Ovary (tissue), 9 donors: Measurements from ENCODE around the gene COPS9. TPM values are rescaled to one million over a fixed set of nuclear protein-coding genes. Genes with fewer than 3 reads are reported as not detected.
A peak's percentile ranks its signal among the peaks of the same experiment; 100 is the strongest.

Experiments used
- DNase-seq, 5 donors: peaks; one replicate each; pipeline ENCODE4 v3.0.0-alpha.2; 2019 to 2020
- H3K27ac ChIP-seq, 2 donors: fragments of 200-600 bp; one replicate each; pipeline versions ENCODE4 v1.5.1 to v1.8.0; 2019 to 2022
- H3K27me3 ChIP-seq: fragments of 200-600 bp; one replicate; pipeline ENCODE4 v1.8.0; 2022
- H3K36me3 ChIP-seq: fragments of 200-600 bp; sonication (generic); one replicate; pipeline ENCODE4 v1.5.1; 2019
- H3K4me1 ChIP-seq: one replicate; pipeline ENCODE4 v1.8.1; 2013; ENCODE audit warnings: mild to moderate bottlenecking, moderate library complexity; ENCODE audit not compliant: insufficient read depth
- H3K4me3 ChIP-seq: fragments of 200-600 bp; sonication (generic); one replicate; pipeline ENCODE4 v1.5.1; 2017
- H3K9me3 ChIP-seq, 2 donors: fragments of 200-600 bp in 1 of 2; sonication (generic) in 1 of 2; one replicate each; pipeline versions ENCODE4 v1.5.1 to v1.8.1; 2013 to 2019; ENCODE audit warnings: mild to moderate bottlenecking in 1 of 2, moderate library complexity in 1 of 2
- CTCF ChIP-seq, 3 donors: fragments of 450-650 bp in 2 of 3; fragments of 200-600 bp in 1 of 3; IDR thresholded peaks; one replicate each; pipeline versions ENCODE4 v1.5.1 to v1.8.0; 2016 to 2022; ENCODE audit warnings: antibody characterized with exemption in 3 of 3, mild to moderate bottlenecking in 1 of 3
- EP300 ChIP-seq: sonication (generic); formaldehyde crosslinking; IDR thresholded peaks from one replicate; pipeline ENCODE4 v1.6.1; 2017; ENCODE audit warnings: antibody characterized with exemption
- POLR2A ChIP-seq: fragments of 450-650 bp; IDR thresholded peaks from one replicate; pipeline ENCODE4 v1.6.1; 2017; ENCODE audit warnings: antibody characterized with exemption, mild to moderate bottlenecking, moderate library complexity
- WGBS, 3 donors: extraction: QIAGEN DNeasy Blood & Tissue Kit in 1 of 3; methylation state at CpG; one replicate each; pipeline versions ENCODE4 v1.1.5 to v1.1.7; 2013 to 2017; 5-methylcytosine and 5-hydroxymethylcytosine counted together
- intact Hi-C, 4 donors: fragments of 100-400 bp; cut with DNase I; formaldehyde crosslinking; loops; one replicate each; pipeline versions ENCODE4 v1.11.0 to v1.15.1; 2022 to 2023
- polyA plus RNA-seq, 2 donors: library from polyadenylated mRNA; stranded (reverse); fragments of 200-250 nt in 1 of 2; fragments of 350-450 nt in 1 of 2; fragmentation: Illumina TruSeq in 1 of 2; extraction: RNeasy Lipid Tissue Mini Kit (QIAGEN cat#74804) in 1 of 2; gene quantifications; one replicate each; pipeline ENCODE4 v1.2.3, GENCODE V29; 2013 to 2014
- total RNA-seq, 7 donors: library from RNA; depleted of rRNA in 2 of 7; stranded (reverse); fragments of >200 nt in 2 of 7; fragmentation: NEBNext Ultra II Directional in 3 of 7; extraction: Animal tissue kit (Norgen Biotek cat#: 25700) in 3 of 7; gene quantifications; one replicate each; pipeline versions ENCODE4 v1.1.0 to v1.2.4, GENCODE V29; 2016 to 2023
- donor health status: DM: no; HTN: no; CAD: no; lungs with moderate emphysema.
- donor health status: DM: no; HTN: no; CAD: no.
- donor health status: Bipolar disorder and iron deficiency.
- donor health status: DM: yes; HTN: yes; CAD: no.
- donor health status: DM: no; HTN: no; CAD: no.
- donor health status: DM: yes; HTN: yes; CAD: no.

COPS9 gene
- total and polyA plus RNA-seq, 9 donors: 42.1 to 286 (median 101) TPM

GRCh38 chr2:240140920-240141319, 4.8 kb upstream of the COPS9 start:
- peak in 3 of 5 donors; percentile 3 to 16 (median 8) for DNase-seq
- H3K27me3 ChIP-seq: no peaks in the 10 kb centered on the region
- no peaks in the 10 kb centered on the region for H3K9me3 ChIP-seq
- peaks cover 4% of the 10 kb centered on the region for H3K4me1 ChIP-seq
- 62 to 69% (median 66%) methylated on average over 11 of the region's 11 CpGs for WGBS, 3 donors
- TF ChIP-seq CTCF (IDR thresholded peaks at IDR 0.05) (no peak), POLR2A (no peak), EP300 (no peak)
- H3K36me3 ChIP-seq: no peaks in the 10 kb centered on the region
- H3K27ac ChIP-seq: no peak overlapping the region
- intact Hi-C loops: loop anchor here (5.0 to 10.0 kb wide), 4 partner anchors 79 to 1784 kb away; partner anchors contain the start of gene OR6B3 (in 1 of the 4)
- no peak overlapping the region for H3K4me3 ChIP-seq

GRCh38 chr2:240140511-240140910, 4.4 kb upstream of the COPS9 start, which contains the start of gene OTOS:
Gene OTOS, minus strand, starts transcription at chr2:240140658. Its CDS starts 332 bp downstream, at chr2:240140326.
- TF ChIP-seq CTCF (IDR thresholded peaks at IDR 0.05) (no peak), POLR2A (no peak), EP300 (no peak)
- peak in 1 of 5 donors; percentile 1 for DNase-seq
- H3K36me3 ChIP-seq: no peaks in the 10 kb centered on the region
- no peaks in the 10 kb centered on the region for H3K9me3 ChIP-seq
- 58 to 74% (median 58%) methylated on average over 5 of the region's 5 CpGs for WGBS, 3 donors
- peaks cover 4% of the 10 kb centered on the region for H3K4me1 ChIP-seq
- H3K27ac ChIP-seq: no peak within 1 kb of the TSS
- H3K4me3 ChIP-seq: no peak within 1 kb of the TSS
- H3K27me3 ChIP-seq: no peaks in the 10 kb centered on the region
- intact Hi-C loops: loop anchor here (5.0 to 10.0 kb wide), 4 partner anchors 78 to 1783 kb away; partner anchors contain the start of gene OR6B3 (in 1 of the 4)

- Histone ChIP-seq H3K27ac (no peak overlapping the region), H3K36me3 (no peaks in the 10 kb centered on the region), H3K4me3 (no peak overlapping the region), H3K4me1 (peaks cover 9% of the 10 kb centered on the region), H3K9me3 (no peaks in the 10 kb centered on the region), H3K27me3 (no peaks in the 10 kb centered on the region)
- TF ChIP-seq EP300: no peak
- TF ChIP-seq POLR2A: no peak
- TF ChIP-seq CTCF (IDR thresholded peaks at IDR 0.05): no peak
- peak in 3 of 5 donors; percentile 5 to 18 (median 6) for DNase-seq
- intact Hi-C loops: loop anchor here (5.0 to 10.0 kb wide), 4 partner anchors 78 to 1783 kb away; partner anchors contain the start of gene OR6B3 (in 1 of the 4)
- WGBS, 3 donors: 58 to 61% (median 60%) methylated on average over 14 of the region's 14 CpGs
Measured at GRCh38 chr2:240139666-240140393, 3.7 kb upstream of the COPS9 start.

GRCh38 chr2:240139011-240139441, 2.9 kb upstream of the COPS9 start:
- Histone ChIP-seq H3K27ac (no peak overlapping the region), H3K27me3 (no peaks in the 10 kb centered on the region), H3K4me1 (peaks cover 9% of the 10 kb centered on the region), H3K9me3 (no peaks in the 10 kb centered on the region), H3K36me3 (no peaks in the 10 kb centered on the region), H3K4me3 (no peak overlapping the region)
- WGBS, 3 donors: 87 to 88% (median 87%) methylated on average over 15 of the region's 15 CpGs
- intact Hi-C loops: loop anchor here in 1 of 4 donors (10.0 kb wide), 1 partner anchor 1104 kb away; no protein-coding TSS in a partner anchor
- DNase-seq: peak in 3 of 5 donors; percentile 10 to 14 (median 10)
- no peak for TF ChIP-seq POLR2A
